GM18507 (cell line): ENCODE measurements around the gene CIROP.
A peak's percentile ranks its signal among the peaks of the same experiment; 100 is the strongest.

Source experiments
- DNase-seq: peaks from one replicate; pipeline ENCODE4 v3.0.0; 2011; ENCODE audit warnings: low read depth; ENCODE audit not compliant: insufficient read length; ENCODE audit errors: extremely low spot score
- FAIRE-seq: peaks from 2 replicates; lab custom pipeline; 2011; peaks lifted over from hg19 to GRCh38; lab: Jason Lieb, UNC

Gene CIROP

DNA sequence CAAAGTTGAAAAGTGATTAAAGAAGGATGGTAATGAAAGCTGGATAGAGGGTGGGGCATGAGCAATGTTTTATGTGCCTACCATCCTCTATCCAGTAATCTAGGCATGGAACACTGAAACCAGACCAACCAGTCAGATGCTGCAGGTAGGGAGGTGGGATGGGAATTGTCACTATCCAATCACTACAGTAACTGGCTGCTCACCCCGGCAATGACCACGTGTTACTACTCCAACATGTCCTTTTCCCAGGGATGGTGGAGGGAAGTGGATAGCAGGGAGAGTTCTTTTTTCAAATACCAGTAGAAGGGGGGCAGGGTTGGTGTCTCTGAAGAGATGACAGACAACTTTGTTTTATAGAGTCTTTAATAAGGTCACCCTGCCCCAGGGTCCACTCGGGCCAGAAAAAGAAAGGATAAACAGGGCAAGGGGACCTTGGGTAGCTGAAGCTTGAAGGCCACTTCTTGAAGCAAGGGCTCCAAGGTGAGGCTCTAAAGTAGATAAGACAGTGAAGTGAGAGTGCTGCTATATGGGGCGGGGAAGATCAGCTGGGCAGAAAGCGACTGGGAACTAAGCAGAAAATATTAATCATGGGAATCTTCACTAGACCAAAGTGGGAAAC is 32.8 kb downstream of the CIROP start:
- FAIRE-seq (no peak), DNase-seq (no peak)

DNA sequence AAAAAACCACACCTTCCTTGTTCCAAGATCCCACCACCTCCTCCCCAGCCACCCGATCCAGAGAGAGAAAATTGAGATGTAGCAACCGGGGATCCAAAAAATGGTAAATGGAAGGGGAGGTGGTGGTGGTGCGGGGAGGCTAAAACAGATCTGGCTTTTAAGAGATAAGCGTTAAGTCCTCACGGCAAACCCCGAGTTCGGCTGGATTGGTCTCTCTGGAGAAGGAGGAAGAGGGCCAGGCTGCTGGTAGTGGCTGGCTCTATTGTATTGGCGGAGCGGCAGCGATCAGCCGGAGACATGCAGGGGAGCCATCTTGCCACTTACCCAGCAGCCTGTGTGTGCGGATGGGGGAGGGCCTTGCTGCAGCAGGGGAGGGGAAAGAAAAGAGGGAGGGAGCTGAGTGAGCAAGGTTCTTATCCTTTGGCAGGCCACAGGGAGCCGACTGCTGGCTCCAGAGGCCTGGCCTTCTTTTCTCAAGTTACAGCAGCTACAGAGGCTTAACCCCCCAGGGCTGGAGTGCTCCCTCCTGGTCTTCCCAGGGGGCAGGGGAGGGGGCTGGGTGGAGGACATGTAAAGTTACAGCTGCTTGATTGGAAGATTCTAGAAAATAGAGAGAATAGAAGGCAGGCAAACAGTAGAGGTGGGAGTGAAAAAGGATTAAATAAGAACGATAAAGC is 33.4 kb downstream of the CIROP start:
- DNase-seq (peak; percentile 78), FAIRE-seq (peak; percentile 91)

DNA sequence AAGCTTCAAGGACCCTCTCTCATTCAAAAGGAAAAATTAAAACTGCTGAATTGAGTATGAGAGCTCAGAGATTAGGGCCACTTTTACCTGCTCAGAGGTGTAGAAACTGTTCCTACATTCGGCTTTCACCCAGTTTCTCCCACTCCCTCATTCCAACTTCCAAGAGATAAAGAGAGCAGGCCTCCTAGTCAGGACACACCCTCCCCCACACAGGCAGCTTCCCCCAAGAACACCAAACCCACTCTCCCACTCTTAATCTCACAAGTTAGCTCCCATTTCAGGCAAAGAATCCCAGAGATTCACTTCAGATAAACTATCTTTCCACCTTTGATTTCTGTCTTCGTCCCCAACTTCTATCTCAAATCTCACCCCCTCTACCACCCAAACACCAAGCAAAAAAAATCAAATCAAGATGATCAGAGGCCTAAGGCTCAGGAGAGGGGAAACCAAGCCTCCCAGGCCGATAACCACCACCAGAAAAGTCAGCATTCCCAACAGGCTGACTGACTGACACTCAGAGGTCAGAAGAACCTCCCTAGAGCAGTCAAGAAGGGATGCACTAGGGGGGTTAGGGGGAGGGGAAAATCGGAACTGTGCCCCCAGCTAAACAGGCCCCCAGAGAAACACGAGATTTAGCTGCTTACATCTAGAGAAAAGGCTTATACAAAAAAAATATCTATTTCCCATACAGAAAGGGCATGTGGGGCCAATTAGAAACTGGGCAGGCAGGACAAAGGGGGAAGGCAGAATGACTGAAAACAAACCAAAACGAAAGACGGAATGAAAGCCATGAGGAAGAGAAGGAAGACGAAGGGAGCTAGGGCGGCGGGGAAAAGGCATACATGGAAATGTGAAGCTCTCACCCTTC is 34.3 kb downstream of the CIROP start:
- no peak for DNase-seq

DNA sequence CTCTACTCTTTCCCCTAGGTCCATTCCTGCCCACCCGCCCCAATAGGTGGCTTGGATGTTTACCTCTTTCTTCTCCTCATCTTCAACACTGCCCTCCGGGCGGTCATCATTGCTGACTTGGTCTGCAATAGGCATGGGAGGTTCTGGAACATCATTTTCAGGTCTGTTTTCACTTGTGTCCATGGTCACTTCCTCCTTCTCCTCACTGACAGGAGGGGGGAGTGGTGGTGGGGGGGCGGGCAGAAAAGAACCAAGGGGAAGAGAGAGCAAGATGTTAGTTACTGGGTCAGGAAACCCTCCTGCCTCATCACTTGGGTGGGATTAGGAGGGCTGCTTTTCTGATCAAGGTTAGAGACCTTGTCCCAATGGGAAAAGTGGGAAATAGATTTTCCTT is 35.4 kb downstream of the CIROP start:
- DNase-seq (no peak), FAIRE-seq (no peak)

More for the DNA sequence above, 34.3 kb downstream of the CIROP start:
- FAIRE-seq, result no peak

DNA sequence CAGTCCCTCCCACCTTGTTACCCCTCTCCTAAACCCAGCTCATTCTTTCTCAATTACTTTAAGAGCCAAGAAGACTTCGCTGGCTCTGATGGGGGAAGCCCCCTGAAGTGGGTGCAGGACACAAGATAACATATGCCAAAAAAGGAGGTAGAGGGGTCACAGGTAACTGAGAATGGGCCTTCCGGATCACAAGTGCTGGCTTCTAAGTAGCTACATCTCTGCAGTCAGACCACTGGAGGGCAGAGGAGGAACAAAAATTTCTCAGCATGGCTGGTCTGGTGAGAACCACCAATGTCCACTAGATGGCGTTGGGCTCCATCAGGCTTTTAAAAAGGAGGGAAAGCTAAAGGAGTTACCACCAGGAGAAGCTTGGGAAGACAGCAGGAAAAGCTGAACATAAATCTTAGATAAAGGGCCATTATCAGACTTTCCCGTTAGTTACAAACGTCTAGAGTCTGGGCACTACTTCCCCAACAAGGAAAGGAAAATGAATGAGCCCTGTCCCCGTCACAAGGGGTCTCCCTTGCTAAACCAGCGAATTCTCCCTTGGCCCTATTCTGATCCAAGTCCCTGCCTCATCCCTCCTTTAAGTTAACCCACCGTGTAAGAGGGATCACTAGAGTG is 35.9 kb downstream of the CIROP start:
- peak; percentile 86 for FAIRE-seq
- DNase-seq, result peak; percentile 76

DNA sequence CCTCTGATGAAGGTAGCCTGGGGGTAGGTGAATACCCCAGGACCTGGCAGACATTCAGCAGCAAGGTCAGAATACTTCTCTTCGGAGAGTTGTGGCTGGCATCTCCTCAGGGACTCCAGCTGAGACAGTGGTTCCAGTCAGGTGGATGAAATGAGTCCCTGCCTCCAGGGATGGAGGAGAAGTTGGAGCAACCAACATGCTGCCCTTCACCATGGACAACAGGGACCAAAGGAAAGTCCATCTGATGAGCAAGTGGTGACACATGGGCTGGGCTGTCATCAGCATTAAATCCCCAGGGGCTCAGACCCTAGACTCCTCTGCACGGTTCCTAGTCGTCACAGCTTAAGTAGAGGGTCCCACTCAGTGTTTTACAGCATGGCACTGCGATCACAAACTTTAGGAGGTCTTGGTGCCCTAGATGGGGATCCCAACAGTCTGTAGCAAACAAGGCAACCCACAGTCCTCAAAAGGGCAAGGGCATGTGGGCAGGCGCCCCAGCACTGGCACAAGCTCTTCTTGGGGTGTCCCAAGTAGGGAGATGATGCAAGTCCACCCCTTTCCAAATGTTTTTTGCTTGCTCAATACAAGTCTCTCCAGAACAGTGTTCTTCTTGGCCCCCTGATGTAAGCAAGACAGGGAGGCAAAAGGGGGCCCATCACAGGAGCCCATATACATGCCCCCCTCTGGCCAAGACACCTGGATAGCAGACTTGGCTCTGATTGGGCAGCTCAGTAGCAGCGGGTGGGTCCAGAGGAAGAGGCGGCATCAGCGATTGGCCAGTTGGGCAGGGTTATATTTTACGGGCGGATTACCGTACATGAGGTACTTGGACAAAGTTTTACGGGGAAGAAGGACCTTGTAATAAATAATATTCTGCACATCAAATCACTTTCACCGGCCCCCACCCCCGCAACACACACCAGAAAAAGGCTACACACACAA is 36.7 kb downstream of the CIROP start:
- no peak for FAIRE-seq
- no peak for DNase-seq

DNA sequence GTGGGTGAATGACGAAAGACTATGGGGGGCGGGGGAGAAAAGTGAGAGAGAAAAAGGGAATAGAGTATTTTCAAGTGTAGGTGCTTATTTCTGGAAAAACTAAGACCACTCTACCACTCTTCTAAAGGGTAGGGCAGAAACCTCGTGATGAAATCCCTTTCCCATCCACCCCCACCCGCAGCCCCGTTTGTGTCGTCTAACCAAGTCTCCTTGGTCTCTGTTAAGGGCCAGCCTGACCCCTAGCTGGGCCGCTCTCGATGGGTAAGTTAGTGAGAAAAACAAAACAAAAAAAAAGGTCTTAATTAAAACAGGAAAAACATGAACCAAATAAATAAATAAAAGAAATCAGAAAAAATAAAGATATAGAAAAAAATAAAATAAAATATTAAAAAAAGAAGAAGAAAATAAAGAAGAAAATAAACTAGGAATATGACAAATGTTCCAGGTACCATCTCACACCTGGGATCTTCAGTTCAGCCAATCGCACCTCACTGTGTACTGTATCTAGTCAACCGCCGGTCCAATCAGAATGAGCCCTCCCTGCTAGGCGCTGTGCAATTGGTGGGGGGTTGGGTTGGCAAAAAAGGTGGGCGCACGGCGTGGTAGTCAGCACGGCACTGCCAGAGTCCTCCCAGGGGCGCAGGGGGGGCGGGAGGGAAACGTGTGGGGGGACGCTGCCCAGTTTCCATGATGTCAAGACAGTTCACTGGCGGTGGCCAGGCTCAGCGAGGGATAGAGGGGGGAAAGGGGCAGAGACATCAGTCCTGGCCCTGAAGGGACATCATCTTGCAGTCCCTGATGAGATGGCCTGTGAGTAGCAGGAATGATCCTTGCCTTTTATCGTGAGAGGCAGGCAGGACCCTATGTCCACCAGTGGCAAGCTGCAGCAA is 37.7 kb downstream of the CIROP start:
- FAIRE-seq (no peak), DNase-seq (no peak)

DNA sequence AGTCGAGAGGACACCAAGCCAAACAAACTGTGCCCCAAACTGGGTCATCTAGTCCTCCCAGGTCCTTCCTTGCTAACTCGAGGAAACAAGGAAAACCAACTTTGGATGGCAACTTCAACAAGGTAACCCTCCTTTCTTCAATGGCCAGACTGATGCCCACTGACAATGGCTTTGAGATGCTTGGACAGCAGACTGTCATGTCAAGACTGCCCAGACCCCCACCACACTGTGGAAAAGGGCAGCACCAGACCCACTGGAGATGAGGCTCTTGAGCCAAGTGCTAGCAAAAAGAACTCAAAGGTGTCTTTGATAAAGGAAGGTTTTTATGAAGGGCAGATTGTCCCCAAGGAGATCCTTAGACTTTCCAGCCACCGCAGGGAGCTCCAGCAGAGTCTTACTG is 38.4 kb downstream of the CIROP start:
- FAIRE-seq (no peak), DNase-seq (no peak)

DNA sequence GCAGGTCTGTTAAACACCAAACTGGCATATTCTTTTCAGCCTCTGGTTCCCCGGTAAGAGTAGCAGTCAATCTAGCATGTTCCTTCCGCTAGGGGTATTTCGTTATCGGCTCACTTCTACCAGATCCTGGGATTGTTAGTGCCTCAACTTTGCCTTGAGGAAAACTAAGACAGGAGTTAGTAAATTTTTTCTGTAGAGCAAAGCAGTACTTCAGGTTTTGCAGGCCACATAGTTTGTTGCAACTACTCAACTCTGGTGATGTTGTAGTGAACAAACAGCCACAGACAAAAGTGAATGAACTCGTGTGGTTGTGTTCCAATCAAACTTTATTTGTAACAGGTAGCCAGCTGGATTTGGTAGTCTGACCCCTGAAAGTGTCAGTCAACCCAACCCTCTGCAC is 41.2 kb downstream of the CIROP start:
- no peak for DNase-seq

DNA sequence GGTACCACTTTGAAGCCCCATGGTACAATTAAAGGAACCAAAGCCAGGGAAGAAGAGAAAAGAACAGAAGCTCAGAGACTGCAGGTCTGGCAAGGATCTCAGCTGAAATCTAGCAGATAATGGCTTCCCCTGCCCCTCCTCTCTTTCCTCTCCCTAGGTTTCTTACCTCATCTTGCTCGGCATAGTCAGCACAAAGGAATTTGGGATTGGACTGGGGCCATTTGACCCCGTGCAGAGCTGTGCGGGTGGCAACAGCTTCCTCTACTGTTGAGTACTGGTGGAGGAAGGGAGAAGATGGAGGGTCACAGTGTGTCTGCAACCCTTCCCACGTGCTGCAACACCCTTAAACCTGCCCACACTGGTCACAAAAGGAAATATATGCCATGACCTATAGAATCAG is 42.8 kb downstream of the CIROP start:
- FAIRE-seq (no peak), DNase-seq (no peak)

More for the DNA sequence above, 41.2 kb downstream of the CIROP start:
- no peak for FAIRE-seq

DNA sequence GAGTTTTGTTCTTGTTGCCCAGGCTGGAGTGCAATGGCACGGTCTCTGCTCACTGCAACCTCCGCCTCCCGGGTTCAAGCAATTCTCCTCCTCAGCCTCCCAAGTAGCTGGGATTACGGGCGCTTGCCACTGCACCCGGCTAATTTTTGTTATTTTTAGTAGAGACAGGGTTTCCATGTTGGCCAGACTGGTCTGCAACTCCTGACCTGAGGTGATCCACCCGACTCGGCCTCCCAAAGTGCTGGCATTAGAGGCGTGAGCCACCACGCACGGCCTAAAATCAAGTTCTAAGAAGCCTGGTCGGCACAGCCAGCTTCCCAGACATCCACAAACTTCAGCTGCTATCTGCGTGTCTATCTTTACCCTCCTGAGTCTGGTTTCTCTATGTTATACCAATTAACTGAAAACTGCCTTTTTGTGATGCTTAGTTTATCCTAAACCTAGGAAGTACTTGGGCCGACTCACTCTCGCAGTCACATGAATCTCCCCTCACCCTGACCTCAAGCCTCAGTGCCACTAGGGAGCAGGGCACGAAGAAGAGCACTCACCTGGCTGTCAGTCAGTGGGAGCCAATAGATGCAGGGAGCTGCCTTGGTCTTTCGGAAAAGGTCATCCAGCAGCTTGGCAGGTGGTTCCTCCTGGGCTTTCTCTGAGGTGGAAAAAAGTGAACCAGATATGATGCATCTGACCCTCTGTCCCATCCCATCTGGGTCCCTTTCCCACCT is 44.1 kb downstream of the CIROP start:
- FAIRE-seq, result no peak
- DNase-seq, result no peak

DNA sequence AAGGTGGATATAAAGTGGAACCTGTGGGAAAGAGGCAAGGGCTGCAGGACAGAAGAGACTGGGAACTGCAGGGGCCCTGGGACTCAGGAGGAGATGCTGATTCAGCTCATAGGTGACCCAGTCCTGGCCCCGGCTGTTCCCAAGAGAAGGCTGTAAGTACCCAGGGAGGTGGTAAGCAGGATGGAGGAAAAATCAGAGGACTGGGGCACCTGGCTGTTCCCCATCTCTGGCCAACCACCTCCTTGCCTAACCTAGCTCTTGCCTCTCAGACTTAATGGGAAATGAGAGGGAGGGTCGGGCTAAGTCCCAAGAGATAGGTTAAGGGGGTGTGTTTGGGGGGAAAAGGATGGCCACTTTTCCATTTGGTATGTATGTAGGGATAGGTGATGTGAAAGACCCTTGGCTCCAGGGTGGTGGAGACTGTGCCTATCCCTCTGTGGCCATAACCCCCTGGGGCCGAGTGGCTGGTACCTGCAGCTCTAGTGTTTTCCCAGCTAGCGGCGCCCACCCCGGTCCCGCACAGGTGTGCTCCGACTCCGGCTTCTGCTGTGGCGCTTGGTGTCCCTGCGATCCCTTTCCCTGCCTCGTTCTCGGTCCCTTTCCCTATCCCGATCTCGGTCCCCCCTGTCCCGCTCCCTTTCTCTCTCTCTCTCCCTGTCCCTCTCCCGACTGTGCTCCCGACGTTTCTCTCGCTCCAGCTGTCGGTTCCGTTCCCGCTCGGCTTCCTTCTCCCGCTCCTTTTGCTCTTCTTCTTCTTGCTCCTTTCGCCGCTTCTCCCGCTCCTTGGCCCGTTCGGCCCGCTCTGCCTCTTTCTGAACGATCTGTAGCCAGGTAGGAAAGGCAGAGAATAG is 45.9 kb downstream of the CIROP start:
- FAIRE-seq (no peak), DNase-seq (no peak)

DNA sequence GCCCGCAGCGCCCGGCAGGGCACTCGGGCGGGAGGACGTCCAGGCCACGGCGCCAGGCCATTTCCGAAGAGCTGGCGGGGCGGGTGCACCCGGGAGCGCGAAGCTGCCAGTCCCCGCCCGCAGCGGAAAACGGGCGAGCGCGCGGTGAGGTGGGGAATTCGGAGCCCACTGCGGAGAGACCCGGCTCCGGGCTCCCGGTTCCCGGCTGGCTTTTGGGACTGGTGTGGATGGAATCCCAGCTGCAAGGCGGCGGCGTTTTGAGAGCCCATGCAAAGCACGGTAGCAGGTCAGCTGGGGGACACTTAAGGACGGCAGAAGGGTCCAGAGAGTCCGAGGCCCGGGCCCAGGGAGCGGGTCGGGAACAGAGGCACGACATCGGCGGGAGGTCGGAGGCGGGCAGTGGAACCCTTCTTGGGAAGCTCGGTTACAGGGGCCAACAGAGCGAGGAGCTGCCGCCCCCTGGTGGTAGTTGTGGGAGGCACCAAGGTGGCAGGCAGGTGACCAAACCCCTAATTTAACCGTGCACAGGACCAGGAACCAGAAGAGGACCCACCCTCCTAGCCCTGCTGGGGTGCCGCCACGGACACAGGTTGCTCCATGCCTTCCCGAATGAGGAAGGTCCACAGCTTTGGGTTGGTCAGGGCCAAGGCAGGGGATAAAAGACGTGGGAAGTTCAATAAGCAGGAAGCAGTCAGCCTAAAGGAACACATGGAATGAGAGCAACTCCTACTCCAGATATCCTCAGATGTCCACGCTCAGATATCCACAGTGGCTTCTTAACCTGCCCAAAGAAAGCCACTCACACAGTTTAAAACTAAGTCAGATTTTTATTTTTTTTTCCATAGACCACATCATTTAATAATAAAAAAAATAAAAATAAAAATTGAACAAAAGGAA is 46.8 kb downstream of the CIROP start:
- peak; percentile 84 for FAIRE-seq
- peak; percentile 83 for DNase-seq

DNA sequence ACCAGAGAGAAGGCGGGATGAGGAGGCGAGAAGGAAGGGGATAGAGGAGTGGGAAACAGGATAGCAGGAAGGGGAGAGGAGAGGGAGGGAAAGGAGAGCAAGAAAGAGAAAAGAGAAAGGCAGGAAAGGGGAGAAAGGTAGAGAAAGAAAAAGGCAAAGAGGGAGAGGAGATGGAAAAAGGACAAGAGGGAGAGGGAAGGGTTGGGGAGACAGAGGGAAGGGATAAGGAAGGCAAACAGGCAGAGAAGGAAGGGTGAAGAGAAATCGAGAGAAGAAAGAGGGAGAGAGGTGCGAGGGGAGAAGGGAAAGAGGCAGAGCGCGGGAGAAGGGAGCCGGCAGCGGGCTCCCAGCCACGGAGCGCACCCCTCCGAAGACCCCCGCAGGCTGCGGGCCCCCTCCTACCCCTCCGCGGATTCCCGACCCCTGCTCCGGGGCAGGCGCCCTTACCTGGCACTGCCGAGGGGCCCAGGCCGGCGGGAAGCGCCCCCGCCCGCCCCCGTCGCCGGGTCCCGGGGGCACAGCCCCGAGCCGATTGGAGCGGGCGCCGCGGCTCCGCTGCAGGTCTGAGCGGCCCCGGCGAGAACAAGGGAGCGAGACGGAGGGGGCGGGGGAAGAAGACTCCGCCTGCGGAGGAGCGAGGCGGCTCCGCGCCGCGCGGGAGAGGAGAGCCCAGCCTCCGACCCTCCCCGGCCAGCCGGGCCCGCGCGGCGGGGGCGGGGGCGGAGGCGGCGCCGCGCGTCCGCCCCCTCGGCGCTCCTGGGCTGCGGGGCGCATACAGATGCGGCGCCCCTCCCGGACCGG is 47.6 kb downstream of the CIROP start, which contains the start of gene CDH24:
Gene CDH24, minus strand, starts transcription at position 565 of the 801 bp plus-strand sequence. CDS start 1,787 bp downstream, outside the sequence.
- FAIRE-seq (peak; percentile 18), DNase-seq (peak; percentile 65)
